H1 (cell line): Measurements from ENCODE around the gene SOX6. TPM values are rescaled to one million over a fixed set of nuclear protein-coding genes. Genes with fewer than 3 reads are reported as not detected.

Source experiments
- CTCF ChIA-PET: fragments of 300-600 bp; sonication (Branson Sonifier 250); formaldehyde crosslinking; loops from one replicate; lab custom pipeline; 2021; ENCODE audit not compliant: partially characterized antibody; lab: Charles Lee
- POLR2A ChIA-PET: fragments of 300-600 bp; sonication (Branson Sonifier 250); formaldehyde crosslinking; loops from one replicate; lab custom pipeline; 2021; ENCODE audit warnings: inconsistent platforms; ENCODE audit not compliant: partially characterized antibody; lab: Charles Lee
- DNase-seq, 2 experiments: peaks; one replicate each; pipeline versions ENCODE4 v3.0.0 to v3.0.0-alpha.2; 2010 to 2022; ENCODE audit warnings: low spot score in 2 of 2, low read depth in 1 of 2, mixed read lengths in 1 of 2
- FAIRE-seq: peaks from 2 replicates; lab custom pipeline; 2011; peaks lifted over from hg19 to GRCh38; lab: Jason Lieb, UNC
- H2AFZ ChIP-seq: 2 replicates; pipeline ENCODE4 v1.8.1; 2012; ENCODE audit warnings: low read length, inconsistent platforms
- H2AK5ac ChIP-seq: 2 replicates; pipeline ENCODE4 v1.6.1; 2013; ENCODE audit warnings: low read depth, low read length
- H2BK120ac ChIP-seq: replicated peaks from 2 replicates; pipeline ENCODE3; 2013; ENCODE audit warnings: low read depth, low read length, inconsistent platforms
- H2BK12ac ChIP-seq: 2 replicates; pipeline ENCODE4 v1.6.1; 2013; ENCODE audit warnings: low read depth, low read length
- H2BK15ac ChIP-seq: 2 replicates; pipeline ENCODE4 v1.6.1; 2013; ENCODE audit warnings: low read length
- H2BK20ac ChIP-seq: 2 replicates; pipeline ENCODE4 v1.6.1; 2013; ENCODE audit warnings: low read length
- H2BK5ac ChIP-seq: 2 replicates; pipeline ENCODE4 v1.6.1; 2013; ENCODE audit warnings: low read depth, low read length
- H3K14ac ChIP-seq: 2 replicates; pipeline ENCODE4 v1.6.1; 2013; ENCODE audit warnings: inconsistent platforms; ENCODE audit not compliant: insufficient read length
- H3K18ac ChIP-seq: 2 replicates; pipeline ENCODE4 v1.6.1; 2013; ENCODE audit warnings: low read length; ENCODE audit errors: extremely low read depth
- H3K23ac ChIP-seq: 2 replicates; pipeline ENCODE4 v1.6.1; 2013; ENCODE audit warnings: inconsistent platforms; ENCODE audit not compliant: insufficient read length
- H3K23me2 ChIP-seq: 2 replicates; pipeline ENCODE4 v1.6.1; 2013; ENCODE audit warnings: low read depth, low read length
- H3K27ac ChIP-seq: 2 replicates; pipeline ENCODE4 v1.6.1; 2011; ENCODE audit warnings: low read depth, low read length, inconsistent platforms
- H3K27me3 ChIP-seq, 4 experiments: replicated peaks in 1 of 4; 1 replicate in 1 of 4; 2 replicates in 3 of 4; pipeline versions ENCODE4 v1.6.1 to v1.8.1; 2011 to 2013; ENCODE audit warnings: low read length in 3 of 4, mild to moderate bottlenecking in 3 of 4, inconsistent platforms in 2 of 4, mixed read lengths in 2 of 4, moderate library complexity in 1 of 4; ENCODE audit not compliant: control insufficient read depth in 3 of 4, insufficient read depth in 3 of 4; ENCODE audit errors: extremely low read depth in 1 of 4
- H3K36me3 ChIP-seq, 4 experiments: 2 replicates each; pipeline versions ENCODE4 v1.6.1 to v1.8.1; 2011 to 2013; ENCODE audit warnings: mild to moderate bottlenecking in 4 of 4, low read length in 3 of 4, moderate library complexity in 2 of 4, control low read depth in 1 of 4, inconsistent platforms in 1 of 4; ENCODE audit not compliant: insufficient read depth in 4 of 4, control insufficient read depth in 2 of 4
- H3K4ac ChIP-seq: replicated peaks from 2 replicates; pipeline ENCODE3; 2013; ENCODE audit warnings: low read length, low read depth, mixed read lengths, inconsistent platforms; ENCODE audit not compliant: insufficient read length
- H3K4me1 ChIP-seq, 4 experiments: replicated peaks in 1 of 4; 1 replicate in 1 of 4; 2 replicates in 3 of 4; pipeline versions ENCODE4 v1.6.1 to v1.8.1; 2011 to 2013; ENCODE audit warnings: low read length in 3 of 4, inconsistent platforms in 2 of 4, mixed read lengths in 1 of 4; ENCODE audit not compliant: insufficient read depth in 4 of 4, control insufficient read depth in 3 of 4
- H3K4me2 ChIP-seq, 2 experiments: 2 replicates each; pipeline versions ENCODE4 v1.6.1 to v1.8.1; 2011 to 2013; ENCODE audit warnings: low read depth in 2 of 2, low read length in 2 of 2, control low read depth in 1 of 2, inconsistent platforms in 1 of 2, mild to moderate bottlenecking in 1 of 2; ENCODE audit not compliant: insufficient read depth in 1 of 2
- H3K4me3 ChIP-seq, 4 experiments: fragments of 200-600, 300-600 bp in 1 of 4; sonication (generic), shearing (Covaris generic), sonication (Bioruptor Twin) in 1 of 4; 2 replicates each; pipeline versions ENCODE4 v1.5.1 to v1.8.1; 2011 to 2016; ENCODE audit warnings: low read length in 4 of 4, low read depth in 3 of 4, control low read depth in 2 of 4, inconsistent platforms in 2 of 4, mild to moderate bottlenecking in 2 of 4, mixed read lengths in 1 of 4, moderate library complexity in 1 of 4; ENCODE audit not compliant: insufficient read depth in 2 of 4; ENCODE audit errors: extremely low read depth in 1 of 4
- H3K56ac ChIP-seq: replicated peaks from 2 replicates; pipeline ENCODE3; 2013; ENCODE audit warnings: low read depth, mild to moderate bottlenecking, mixed read lengths, low read length, inconsistent platforms; ENCODE audit not compliant: insufficient read length
- H3K79me1 ChIP-seq: 2 replicates; pipeline ENCODE4 v1.6.1; 2013; ENCODE audit warnings: low read depth, low read length, control low read depth
- H3K79me2 ChIP-seq, 2 experiments: 2 replicates each; pipeline versions ENCODE4 v1.6.1 to v1.8.1; 2012 to 2013; ENCODE audit warnings: low read length in 2 of 2, mild to moderate bottlenecking in 2 of 2, inconsistent platforms in 1 of 2; ENCODE audit not compliant: insufficient read depth in 2 of 2, control insufficient read depth in 1 of 2
- H3K9ac ChIP-seq, 4 experiments: replicated peaks in 1 of 4; 1 replicate in 1 of 4; 2 replicates in 3 of 4; pipeline versions ENCODE4 v1.6.1 to v1.8.1; 2011 to 2013; ENCODE audit warnings: low read depth in 3 of 4, low read length in 3 of 4, control low read depth in 2 of 4, mild to moderate bottlenecking in 2 of 4, moderate library complexity in 2 of 4, inconsistent platforms in 1 of 4; ENCODE audit errors: extremely low read depth in 1 of 4
- H3K9me3 ChIP-seq, 2 experiments: 2 replicates each; pipeline versions ENCODE4 v1.6.1 to v1.8.1; 2012 to 2013; ENCODE audit warnings: mild to moderate bottlenecking in 2 of 2, moderate library complexity in 2 of 2, control low read depth in 1 of 2, inconsistent platforms in 1 of 2, low read depth in 1 of 2, low read length in 1 of 2, mixed read lengths in 1 of 2; ENCODE audit not compliant: insufficient read depth in 2 of 2
- H4K20me1 ChIP-seq, 2 experiments: replicated peaks in 1 of 2; 2 replicates each; pipeline versions ENCODE3 to v1.8.1; 2011 to 2013; ENCODE audit warnings: inconsistent platforms in 2 of 2, low read length in 2 of 2, mild to moderate bottlenecking in 1 of 2; ENCODE audit not compliant: insufficient read depth in 2 of 2, control insufficient read depth in 1 of 2
- H4K5ac ChIP-seq: 2 replicates; pipeline ENCODE4 v1.6.1; 2013; ENCODE audit warnings: low read length, low read depth, mixed read lengths, inconsistent platforms; ENCODE audit not compliant: insufficient read length
- H4K8ac ChIP-seq: 2 replicates; pipeline ENCODE4 v1.8.0; 2013; ENCODE audit warnings: mild to moderate bottlenecking, moderate library complexity, low read length, inconsistent platforms; ENCODE audit not compliant: insufficient read depth; ENCODE audit errors: extremely low read depth
- H4K91ac ChIP-seq: replicated peaks from 2 replicates; pipeline ENCODE3; 2013; ENCODE audit warnings: low read length, mixed read lengths, inconsistent platforms; ENCODE audit not compliant: insufficient read length
- ASH2L ChIP-seq: fragments of 200-600, 300-600 bp; sonication (generic); IDR thresholded peaks from one replicate; pipeline ENCODE4 v1.7.1; 2017; ENCODE audit warnings: low read length
- BRCA1 ChIP-seq: IDR thresholded peaks from 2 replicates; pipeline ENCODE4 v1.6.1; 2012; ENCODE audit warnings: low read depth, low read length, improper control_type of control experiment
- HDAC6 ChIP-seq: IDR thresholded peaks from one replicate; pipeline ENCODE4 v1.7.1; 2012; ENCODE audit warnings: low read depth, mild to moderate bottlenecking, inconsistent platforms, low read length, moderate library complexity
- RAD21 ChIP-seq, 2 experiments: IDR thresholded peaks in 1 of 2; conservative IDR thresholded peaks in 1 of 2; 2 replicates each; pipeline ENCODE4 v1.6.1; 2011; ENCODE audit warnings: low read depth in 2 of 2, low read length in 2 of 2, improper control_type of control experiment in 1 of 2, inconsistent platforms in 1 of 2, mild to moderate bottlenecking in 1 of 2, moderate library complexity in 1 of 2
- RBBP5 ChIP-seq: IDR thresholded peaks from 2 replicates; pipeline ENCODE4 v1.7.1; 2012; ENCODE audit warnings: low read depth, mild to moderate bottlenecking, inconsistent platforms, low read length, moderate library complexity, borderline replicate concordance
- RNF2 ChIP-seq: fragments of 200-900, 300-1000 bp; sonication (generic); IDR thresholded peaks from 2 replicates; pipeline ENCODE4 v1.7.1; 2016; ENCODE audit warnings: borderline replicate concordance, low read depth, mild to moderate bottlenecking, antibody characterized with exemption, low read length; ENCODE audit not compliant: poor library complexity, severe bottlenecking; ENCODE audit errors: missing control alignments
- SIN3A ChIP-seq, 2 experiments: IDR thresholded peaks in 1 of 2; conservative IDR thresholded peaks in 1 of 2; 2 replicates each; pipeline ENCODE4 v1.6.1; 2011 to 2012; ENCODE audit warnings: low read length in 2 of 2, improper control_type of control experiment in 1 of 2, low read depth in 1 of 2, mild to moderate bottlenecking in 1 of 2
- SP2 ChIP-seq: IDR thresholded peaks from 2 replicates; pipeline ENCODE4 v1.6.1; 2012; ENCODE audit warnings: mild to moderate bottlenecking, low read length, inconsistent platforms
- TAF1 ChIP-seq: IDR thresholded peaks from 2 replicates; pipeline ENCODE4 v1.6.1; 2011; ENCODE audit warnings: mild to moderate bottlenecking, low read depth, low read length
- WGBS, 2 experiments: shearing (Covaris generic) in 1 of 2; methylation state at CpG; one replicate each; pipeline versions ENCODE4 v1.1.6 to v1.1.7; 2013 to 2015; ENCODE audit warnings: low lambda C conversion rate in 2 of 2, mixed read lengths in 2 of 2, inconsistent platforms in 1 of 2, low coverage in 1 of 2, missing lambda C conversion rate in 1 of 2; ENCODE audit not compliant: insufficient replicate concordance in 2 of 2, insufficient coverage in 1 of 2, insufficient read length in 1 of 2; ENCODE audit errors: extremely low coverage in 1 of 2, missing lambda C conversion rate in 1 of 2; 5-methylcytosine and 5-hydroxymethylcytosine counted together
- polyA plus RNA-seq, 7 experiments: library from polyadenylated mRNA; depleted of rRNA in 3 of 7; stranded (reverse) in 5 of 7; unstranded in 2 of 7; fragments of >200 nt in 5 of 7; fragments of 200-250 nt in 2 of 7; gene quantifications; 1 replicate in 5 of 7; 2 replicates in 1 of 7; 4 replicates in 1 of 7; pipeline versions ENCODE4 v1.2.1 to v1.2.3, GENCODE V29; 2011 to 2013; ENCODE audit warnings: missing spikeins in 2 of 7, mixed read lengths in 2 of 7
- total RNA-seq: library from RNA; stranded (reverse); fragmentation: NEBNext Ultra II Directional; extraction: Animal tissue kit (Norgen Biotek cat#: 25700); gene quantifications from 2 replicates; pipeline ENCODE4 v1.2.1, GENCODE V29; 2021
- TF ChIP-seq, protein P1 (sequence below): IDR thresholded peaks from 2 replicates; pipeline ENCODE4 v1.6.1; 2012; ENCODE audit warnings: low read length, inconsistent platforms
- TF ChIP-seq, protein P2 (sequence below): IDR thresholded peaks from 2 replicates; pipeline ENCODE4 v1.6.1; 2011; ENCODE audit warnings: low read depth, mild to moderate bottlenecking, low read length; ENCODE audit not compliant: insufficient read depth

Gene SOX6
- total and polyA plus RNA-seq, 2 of the 8 experiments (the other 6 are each of a cell fraction or from before 2014, with no cell fraction given) = 0.09 TPM; not detected in 1

- H2BK5ac ChIP-seq = no peak overlapping the region
- no peak overlapping the region for H3K9ac ChIP-seq
- no peaks in the 10 kb centered on the region for H3K27me3 ChIP-seq
- FAIRE-seq (no peak), DNase-seq (no peak)
- no peak overlapping the region for H3K4me3 ChIP-seq
- CTCF ChIA-PET = no interaction called here
- no peaks in the 10 kb centered on the region for H3K79me2 ChIP-seq
- H2BK20ac ChIP-seq = no peak overlapping the region
- no peaks in the 10 kb centered on the region for H3K23me2 ChIP-seq
- H3K14ac ChIP-seq = no peak overlapping the region
- no peak overlapping the region for H4K5ac ChIP-seq
- 90% methylated on average over 2 of the region's 2 CpGs; no CpG with 5 or more reads in 1 of the 2 experiments for WGBS, 2 experiments
- no peak overlapping the region for H3K18ac ChIP-seq
- H4K20me1 ChIP-seq = no peaks in the 10 kb centered on the region
- H3K36me3 ChIP-seq = no peaks in the 10 kb centered on the region
- no peak overlapping the region for H2AK5ac ChIP-seq
- H2BK120ac ChIP-seq = no peak overlapping the region
- H4K91ac ChIP-seq = no peak overlapping the region
- H2BK12ac ChIP-seq = no peak overlapping the region
- H3K4me2 ChIP-seq = no peak overlapping the region
- H3K4me1 ChIP-seq = peaks cover 0 to 7% (median 4%) of the 10 kb centered on the region in 4 experiments; a peak in 5 of 7 replicates
- H4K8ac ChIP-seq = no peak overlapping the region
- H3K23ac ChIP-seq = no peak overlapping the region
- H3K4ac ChIP-seq = no peak overlapping the region
- H3K56ac ChIP-seq = no peak overlapping the region
- no peak overlapping the region for H2AFZ ChIP-seq
- POLR2A ChIA-PET = no interaction called here
- no peaks in the 10 kb centered on the region for H3K79me1 ChIP-seq
- no peaks in the 10 kb centered on the region for H3K9me3 ChIP-seq
- H3K27ac ChIP-seq = no peak overlapping the region
- H2BK15ac ChIP-seq = no peak overlapping the region
- no peak for TF ChIP-seq TAF1
- TF ChIP-seq RAD21 (IDR thresholded peaks at IDR 0.05 in 1 of 2, conservative IDR thresholded peaks at IDR 0.05 in 1 of 2; ENCODE audit: low read depth in 2 of 2, low read length in 2 of 2) = no peak
- TF ChIP-seq ASH2L = no peak
- TF ChIP-seq HDAC6 = no peak
- TF ChIP-seq BRCA1 = no peak
- TF ChIP-seq, protein P1, sequence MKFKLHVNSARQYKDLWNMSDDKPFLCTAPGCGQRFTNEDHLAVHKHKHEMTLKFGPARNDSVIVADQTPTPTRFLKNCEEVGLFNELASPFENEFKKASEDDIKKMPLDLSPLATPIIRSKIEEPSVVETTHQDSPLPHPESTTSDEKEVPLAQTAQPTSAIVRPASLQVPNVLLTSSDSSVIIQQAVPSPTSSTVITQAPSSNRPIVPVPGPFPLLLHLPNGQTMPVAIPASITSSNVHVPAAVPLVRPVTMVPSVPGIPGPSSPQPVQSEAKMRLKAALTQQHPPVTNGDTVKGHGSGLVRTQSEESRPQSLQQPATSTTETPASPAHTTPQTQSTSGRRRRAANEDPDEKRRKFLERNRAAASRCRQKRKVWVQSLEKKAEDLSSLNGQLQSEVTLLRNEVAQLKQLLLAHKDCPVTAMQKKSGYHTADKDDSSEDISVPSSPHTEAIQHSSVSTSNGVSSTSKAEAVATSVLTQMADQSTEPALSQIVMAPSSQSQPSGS = no peak
- no peak for TF ChIP-seq SIN3A (conservative IDR thresholded peaks at IDR 0.05 in 1 of 2, IDR thresholded peaks at IDR 0.05 in 1 of 2; ENCODE audit: low read depth in 1 of 2, low read length in 2 of 2)
- no peak for TF ChIP-seq SP2
- TF ChIP-seq RBBP5 = no peak
- TF ChIP-seq RNF2 = no peak
- TF ChIP-seq, protein P2, sequence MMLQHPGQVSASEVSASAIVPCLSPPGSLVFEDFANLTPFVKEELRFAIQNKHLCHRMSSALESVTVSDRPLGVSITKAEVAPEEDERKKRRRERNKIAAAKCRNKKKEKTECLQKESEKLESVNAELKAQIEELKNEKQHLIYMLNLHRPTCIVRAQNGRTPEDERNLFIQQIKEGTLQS = no peak
These were observed 241.9 kb downstream of the SOX6 start for GRCh38 chr11:16114431-16114830.
